22Rv1 (cell line): ENCODE results near the gene AP2A2.

Experiments used
- H3K27ac ChIP-seq: fragments of 450-650 bp; 2 replicates; pipeline ENCODE4 v1.5.1; 2017
- CTCF ChIP-seq: fragments of 450-650 bp; IDR thresholded peaks from 2 replicates; pipeline ENCODE4 v1.5.1; 2017; ENCODE audit warnings: mild to moderate bottlenecking
- ZFX ChIP-seq: fragments of 450-650 bp; IDR thresholded peaks from 2 replicates; pipeline ENCODE4 v1.6.1; 2017; ENCODE audit warnings: antibody characterized with exemption, borderline replicate concordance

Gene AP2A2

DNA sequence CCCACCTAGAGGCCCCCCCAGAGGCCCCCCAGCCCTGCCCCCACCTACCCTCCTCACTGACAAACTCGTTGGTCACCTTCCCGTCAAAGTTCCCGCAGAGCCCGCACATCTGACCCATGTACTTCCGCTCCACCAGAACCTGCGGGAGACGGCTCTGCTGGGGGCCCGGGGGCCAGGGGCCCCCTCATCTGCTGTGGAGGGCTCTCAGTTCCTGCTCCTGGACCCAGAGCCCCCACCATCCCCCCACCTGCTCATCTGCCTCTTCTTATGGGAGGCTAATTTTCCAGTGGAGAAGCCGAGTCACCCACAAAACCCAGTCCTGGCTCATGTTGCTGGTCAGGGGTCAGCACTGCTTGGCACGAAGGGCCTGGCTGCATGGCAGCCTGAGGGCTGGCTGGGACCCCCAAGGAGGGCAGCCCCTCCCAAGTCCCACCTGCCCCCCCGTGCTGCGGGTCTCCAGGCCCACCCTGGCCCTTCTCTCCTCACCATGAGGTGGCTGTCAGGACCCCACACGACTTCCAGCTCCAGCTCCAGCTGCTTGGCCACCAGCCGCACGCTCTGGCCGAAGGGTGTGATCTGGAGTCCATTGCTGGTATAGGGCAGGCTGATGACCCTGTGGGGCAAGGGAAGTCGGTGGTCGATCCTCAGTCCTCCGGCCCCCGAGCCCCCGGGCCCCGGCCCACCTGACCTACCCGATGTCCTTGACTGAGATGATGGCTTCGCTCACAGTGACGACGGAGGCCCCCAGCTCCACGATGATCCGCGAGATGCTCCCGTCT lies 105.6 kb downstream of the AP2A2 start:
- TF ChIP-seq CTCF (no peak), ZFX (no peak)
- no peak overlapping the region for H3K27ac ChIP-seq

- no peak for TF ChIP-seq ZFX
- TF ChIP-seq CTCF = no peak
- no peak overlapping the region for H3K27ac ChIP-seq
Observed at GRCh38 chr11:1032310-1032891, 106.7 kb downstream of the AP2A2 start.

DNA sequence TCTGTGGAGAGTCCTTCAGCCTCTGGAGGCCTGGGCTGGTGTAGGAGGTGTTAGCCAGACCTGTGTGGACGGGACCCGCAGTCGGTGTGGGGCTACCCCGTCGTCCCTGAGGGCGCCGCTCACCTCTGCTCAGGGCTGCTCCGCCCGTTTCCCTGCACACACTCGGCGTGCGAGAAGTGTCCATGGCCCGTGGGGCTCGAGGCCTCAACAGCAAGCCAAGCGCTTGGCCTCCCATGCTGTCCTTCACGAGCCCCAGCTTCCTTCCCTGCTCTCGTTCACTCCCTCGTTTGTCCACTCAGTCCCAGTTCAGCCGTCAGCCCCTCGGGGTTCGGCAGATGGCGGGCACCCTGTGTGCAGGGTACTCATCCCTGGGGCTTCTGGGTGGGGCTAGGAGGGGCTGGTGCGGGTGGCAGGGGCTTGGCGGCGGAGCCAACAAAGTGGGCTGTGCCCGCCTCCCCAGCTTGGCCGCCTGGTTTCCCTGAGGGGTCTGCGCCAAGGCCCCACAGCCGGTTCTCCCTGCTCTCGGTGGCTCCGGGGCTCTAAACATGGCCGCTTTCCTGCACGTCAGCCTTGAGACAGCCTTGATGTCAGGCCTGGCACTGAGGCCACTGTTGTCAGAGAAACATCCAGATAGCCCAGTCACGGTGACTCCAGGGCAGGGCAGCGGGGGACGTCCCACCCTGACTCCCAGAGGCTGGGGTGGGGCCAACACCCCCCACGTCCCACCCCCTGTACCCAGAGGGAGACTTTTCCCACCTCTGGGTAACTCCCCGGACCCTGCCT lies 107.5 kb downstream of the AP2A2 start:
- TF ChIP-seq CTCF (no peak), ZFX (no peak)
- no peak overlapping the region for H3K27ac ChIP-seq

DNA sequence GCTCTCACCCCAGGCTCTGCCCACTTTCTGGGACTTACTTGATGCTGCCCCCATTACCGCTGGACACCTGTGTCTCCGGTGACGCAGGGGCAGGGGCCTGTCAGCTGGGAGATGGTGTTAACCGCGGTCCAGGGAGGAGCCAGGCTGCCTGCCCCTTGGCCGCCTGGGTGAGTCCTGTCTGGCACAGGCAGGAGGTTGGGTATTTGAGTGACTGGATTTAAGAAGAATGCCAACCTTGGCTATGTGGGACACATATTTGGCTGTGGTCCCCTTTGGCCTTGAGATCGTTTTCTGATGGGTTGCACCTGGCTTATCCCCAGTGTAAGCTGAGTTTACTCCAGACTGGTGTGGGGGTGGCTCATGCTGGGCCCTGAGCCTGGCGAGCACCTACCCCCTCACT lies 108.3 kb downstream of the AP2A2 start:
- no peak overlapping the region for H3K27ac ChIP-seq
- TF ChIP-seq CTCF = no peak

DNA sequence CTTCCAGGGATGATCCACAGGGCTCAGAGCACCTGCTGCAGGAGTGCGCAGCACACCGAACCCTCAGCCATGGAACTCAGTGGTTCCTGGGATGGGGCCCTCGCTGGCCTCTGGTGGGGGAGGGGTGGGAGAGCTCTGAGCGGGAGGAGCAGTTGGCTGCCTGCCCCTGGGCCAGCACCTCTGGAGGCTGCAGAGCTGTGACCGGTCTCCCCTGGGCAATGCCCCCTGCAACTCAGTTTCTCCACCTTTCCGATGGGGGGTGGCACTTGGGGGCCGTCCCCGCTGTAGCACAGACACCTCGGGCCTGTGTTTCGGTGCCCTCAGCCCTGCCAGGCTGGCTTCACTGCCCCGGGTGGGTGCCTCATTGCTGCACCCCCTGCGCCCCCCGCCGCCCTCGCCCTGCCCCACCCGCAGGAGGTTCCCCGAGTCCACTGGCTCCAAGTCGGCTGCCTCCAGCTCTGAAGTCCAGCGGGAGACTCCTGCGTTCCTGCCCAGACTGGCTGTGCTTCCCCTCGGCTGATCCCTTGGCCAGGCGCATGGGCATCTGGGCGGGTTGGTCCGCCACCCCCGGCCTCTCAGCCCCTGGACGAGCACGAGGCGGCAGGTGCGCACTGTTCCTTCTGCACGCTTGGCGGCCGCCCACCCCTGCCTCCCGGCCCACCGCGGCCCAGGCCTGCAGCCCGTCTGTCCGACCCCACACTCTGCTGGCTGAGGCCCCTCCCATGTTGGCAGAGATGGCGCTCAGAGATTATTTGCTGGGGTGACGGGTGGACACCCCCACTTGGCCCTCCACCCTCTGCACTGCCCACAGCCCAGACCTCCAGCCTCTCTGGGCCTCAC lies 109.0 kb downstream of the AP2A2 start:
- H3K27ac ChIP-seq = no peak overlapping the region

GRCh38 chr11:1035577-1036283 lies 110.1 kb downstream of the AP2A2 start:
- no peak for TF ChIP-seq CTCF
- no peak for TF ChIP-seq ZFX
- no peak overlapping the region for H3K27ac ChIP-seq

More for the DNA sequence above, 109.0 kb downstream of the AP2A2 start:
- TF ChIP-seq CTCF = no peak
- no peak for TF ChIP-seq ZFX
